HG02588 (cell line): ENCODE measurements around the gene KIAA1549.
A peak's percentile ranks its signal among the peaks of the same experiment; 100 is the strongest.

ENCODE experiments used
- ATAC-seq: cut with Tn5 transposase; IDR thresholded peaks from one replicate; pipeline ENCODE4 v1.9.1; 2021; ENCODE audit warnings: mild to moderate bottlenecking, moderate library complexity; ENCODE audit not compliant: unreplicated experiment

Gene KIAA1549

DNA sequence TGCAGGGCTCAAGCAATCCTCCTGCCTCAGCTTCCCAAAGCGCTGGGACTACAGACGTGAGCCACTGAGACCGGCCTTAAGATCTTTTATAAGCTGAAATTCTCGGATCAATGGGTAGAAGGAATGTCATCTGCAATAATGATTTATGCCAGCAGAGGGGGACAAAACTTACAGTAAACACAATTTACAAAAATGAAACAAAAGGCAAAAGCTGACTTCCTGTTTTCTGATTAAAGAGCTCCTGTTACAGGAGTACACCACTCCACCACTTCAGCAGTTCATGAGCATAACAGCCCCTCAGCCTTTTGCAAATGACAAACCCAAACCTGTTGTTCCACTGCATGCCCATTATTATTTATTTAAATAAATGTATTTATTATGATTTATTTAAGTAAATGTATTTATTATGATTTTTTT, 94.7 kb downstream of the KIAA1549 start:
- peak; percentile 70 for ATAC-seq

DNA sequence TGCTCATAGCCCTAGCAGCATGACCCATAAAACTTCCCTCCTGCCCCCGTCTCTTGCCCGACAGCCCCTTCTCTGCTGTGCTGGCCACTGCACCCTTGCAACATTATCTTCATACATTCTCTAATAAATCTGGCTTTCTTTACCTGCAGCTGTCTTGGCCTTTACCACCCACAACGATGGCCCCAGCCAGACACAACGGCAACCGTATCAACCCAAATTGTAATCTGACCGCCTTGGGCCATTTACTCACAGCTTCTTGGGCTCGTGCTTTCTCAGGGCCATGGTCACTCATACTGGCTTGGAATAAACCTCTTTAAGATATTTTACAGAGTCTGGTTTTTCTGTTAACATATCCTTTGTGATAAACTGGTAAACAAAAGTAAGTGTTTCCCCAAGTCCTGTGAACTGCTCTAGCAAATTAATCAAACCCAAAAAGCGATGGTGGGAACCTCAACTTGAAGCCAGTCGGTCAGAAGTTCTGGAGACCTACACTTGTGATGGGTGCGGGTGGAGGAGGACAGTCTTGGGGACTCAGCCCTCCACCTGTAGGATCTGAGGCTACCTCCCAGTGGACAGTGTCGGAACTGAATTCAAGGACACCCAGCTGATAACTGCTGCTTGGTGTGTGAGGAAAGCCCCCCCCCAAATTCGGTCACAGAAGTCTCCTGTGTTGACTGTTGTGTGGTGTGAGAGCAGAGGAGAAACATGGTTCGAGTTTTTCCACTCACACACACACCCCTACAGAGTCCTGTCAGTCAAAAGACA, 95.6 kb downstream of the KIAA1549 start:
- ATAC-seq: no peak

DNA sequence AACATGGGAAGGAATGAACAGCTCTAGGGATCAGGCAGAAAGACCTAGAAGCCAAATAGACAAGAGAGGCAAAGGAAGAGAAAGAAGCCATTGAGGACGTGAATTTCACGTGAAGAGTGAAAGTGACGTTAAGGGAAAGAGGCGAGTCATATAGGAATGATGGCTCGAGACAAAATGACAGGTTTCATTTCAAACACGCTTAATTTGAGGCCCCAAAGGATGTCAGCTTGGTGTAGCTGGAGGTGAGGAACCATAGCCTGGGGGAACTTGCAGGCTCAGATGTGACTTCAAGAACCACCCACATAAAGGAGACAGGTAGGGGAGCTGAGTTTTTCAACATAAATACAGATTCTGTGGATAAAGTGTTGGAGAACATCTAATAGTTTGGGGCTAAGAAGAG, 98.9 kb downstream of the KIAA1549 start:
- ATAC-seq: no peak

- no peak for ATAC-seq
Observed at GRCh38 chr7:138881579-138882188, 99.5 kb downstream of the KIAA1549 start.

GRCh38 chr7:138880881-138881578, 100.2 kb downstream of the KIAA1549 start:
- no peak for ATAC-seq

DNA sequence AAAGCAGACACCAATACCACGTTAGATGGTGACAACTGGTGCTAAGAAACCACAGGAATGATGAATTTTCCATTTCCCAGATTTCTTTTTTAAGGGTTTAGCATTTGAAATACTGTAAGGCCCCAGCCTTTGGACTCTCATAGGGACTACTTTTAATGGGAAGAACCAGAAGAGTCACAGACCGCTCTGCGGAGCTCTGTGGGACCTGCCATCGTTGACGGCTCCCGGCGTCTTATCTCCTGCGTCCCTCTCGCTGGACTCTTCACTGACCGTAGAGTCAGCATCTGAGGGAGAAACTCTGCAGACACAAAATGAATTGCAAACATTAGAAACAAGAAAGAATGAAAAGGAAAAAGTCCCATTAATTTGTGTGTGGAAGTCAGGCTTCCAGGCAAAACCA, 101.8 kb downstream of the KIAA1549 start:
- no peak for ATAC-seq

DNA sequence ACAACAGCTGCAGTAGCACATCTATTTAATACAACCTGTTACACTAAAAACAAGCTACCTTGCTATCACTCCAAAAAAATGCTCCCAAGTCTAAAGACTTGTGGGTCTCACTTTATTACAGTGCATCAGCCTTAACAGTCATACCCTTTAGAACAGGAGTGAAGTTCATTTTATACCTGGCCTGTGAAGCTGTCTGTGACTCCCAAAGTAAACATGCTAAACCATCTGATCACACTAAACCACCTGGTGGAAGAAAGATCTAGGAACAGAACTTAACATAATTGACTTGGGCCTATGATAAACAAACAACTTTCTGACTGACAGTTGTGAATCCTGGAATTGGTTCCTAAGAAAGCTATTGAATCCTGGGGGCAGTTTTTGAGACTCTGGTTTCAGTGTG, 102.3 kb downstream of the KIAA1549 start:
- ATAC-seq: no peak

- ATAC-seq: no peak
Observed at GRCh38 chr7:138878051-138878450, 103.1 kb downstream of the KIAA1549 start.

GRCh38 chr7:138876326-138876725, 104.9 kb downstream of the KIAA1549 start:
- ATAC-seq: no peak

GRCh38 chr7:138875794-138876193, 105.4 kb downstream of the KIAA1549 start:
- ATAC-seq: no peak

DNA sequence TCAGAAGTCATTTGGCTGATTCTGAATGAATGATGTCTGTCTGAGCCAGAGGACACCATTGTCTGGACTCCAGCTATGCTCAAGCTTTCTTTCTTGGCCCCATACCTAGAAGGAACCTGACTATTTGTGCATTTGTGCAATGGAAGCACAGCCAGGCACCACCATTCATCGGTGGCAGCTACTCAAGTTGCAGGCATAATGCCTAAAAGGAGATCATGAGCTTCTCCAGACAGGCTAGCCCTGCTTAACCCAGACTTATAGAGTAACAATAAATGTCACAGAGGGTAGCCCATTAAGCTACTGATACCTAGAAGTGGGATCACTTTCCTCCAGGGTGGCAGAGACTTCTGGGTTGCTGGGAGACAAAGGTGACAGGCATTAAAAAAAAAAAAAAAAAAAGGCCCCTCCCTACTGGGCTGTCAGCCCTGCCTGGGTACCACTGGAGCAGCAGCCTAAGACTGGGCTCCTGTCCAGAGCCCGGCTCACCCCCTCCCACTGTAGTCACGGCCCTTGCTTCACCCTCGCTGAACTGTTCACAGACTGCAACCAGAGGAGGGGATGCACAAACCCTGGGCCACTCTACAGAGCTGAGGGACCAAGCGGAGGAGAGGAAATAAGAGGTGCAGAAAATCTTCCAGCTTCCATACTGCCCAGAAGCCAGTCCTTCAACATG, 107.8 kb downstream of the KIAA1549 start:
- no peak for ATAC-seq

DNA sequence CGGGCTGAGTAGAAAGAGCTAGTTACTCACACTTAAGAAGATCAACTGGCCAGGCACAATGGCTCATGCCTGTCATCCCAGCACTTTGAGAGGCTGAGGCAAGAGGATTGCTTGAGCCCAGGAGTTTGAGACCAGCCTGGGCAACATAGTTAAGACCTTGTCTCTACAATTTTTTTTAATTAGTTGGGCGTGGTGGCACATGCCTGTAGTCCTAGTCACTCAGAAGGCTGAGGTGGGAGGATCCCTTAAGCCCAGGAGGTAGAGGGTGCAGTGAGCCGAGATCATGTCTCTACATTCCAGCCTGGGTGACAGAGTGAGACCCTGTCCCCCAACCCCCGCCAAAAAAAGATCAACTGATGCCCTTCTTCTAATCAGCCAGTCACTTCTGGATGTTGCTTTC, 108.6 kb downstream of the KIAA1549 start:
- no peak for ATAC-seq

GRCh38 chr7:138871814-138872090, 109.4 kb downstream of the KIAA1549 start:
- ATAC-seq: no peak

DNA sequence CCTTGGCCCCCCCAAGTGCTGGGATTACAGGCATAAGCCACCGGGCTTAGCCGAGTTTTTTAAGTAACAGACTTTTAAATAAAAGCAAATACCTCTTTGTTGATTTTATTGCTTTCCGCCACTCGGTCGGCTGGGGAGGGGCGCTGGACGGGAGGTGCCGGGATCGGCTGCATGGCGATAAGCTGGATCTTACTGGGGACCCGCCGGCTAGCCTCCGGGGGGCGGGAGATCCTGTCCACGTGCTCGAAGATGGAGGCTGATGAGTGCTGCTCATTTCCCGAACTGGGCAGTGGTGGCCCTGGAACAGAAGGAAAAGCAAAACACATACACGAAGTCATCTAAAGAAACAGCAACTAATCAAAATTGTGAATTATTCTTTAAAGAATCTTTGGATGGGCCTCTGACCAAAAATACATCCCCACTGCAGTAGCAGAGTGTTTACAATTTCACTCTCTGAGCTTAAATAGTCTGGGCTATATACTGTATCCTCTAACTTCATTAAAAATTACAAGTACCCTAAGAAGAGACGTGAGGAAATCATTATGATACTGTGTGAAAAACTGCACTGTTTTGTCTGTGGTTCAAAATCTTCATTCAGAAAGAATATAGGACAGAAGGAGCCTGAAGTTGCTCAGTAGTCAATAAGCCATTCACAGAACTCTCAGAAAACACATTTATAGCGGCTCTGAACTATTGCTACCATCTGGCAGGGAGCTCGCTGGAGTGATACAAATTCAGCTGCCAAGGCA, 110.0 kb downstream of the KIAA1549 start:
- no peak for ATAC-seq

DNA sequence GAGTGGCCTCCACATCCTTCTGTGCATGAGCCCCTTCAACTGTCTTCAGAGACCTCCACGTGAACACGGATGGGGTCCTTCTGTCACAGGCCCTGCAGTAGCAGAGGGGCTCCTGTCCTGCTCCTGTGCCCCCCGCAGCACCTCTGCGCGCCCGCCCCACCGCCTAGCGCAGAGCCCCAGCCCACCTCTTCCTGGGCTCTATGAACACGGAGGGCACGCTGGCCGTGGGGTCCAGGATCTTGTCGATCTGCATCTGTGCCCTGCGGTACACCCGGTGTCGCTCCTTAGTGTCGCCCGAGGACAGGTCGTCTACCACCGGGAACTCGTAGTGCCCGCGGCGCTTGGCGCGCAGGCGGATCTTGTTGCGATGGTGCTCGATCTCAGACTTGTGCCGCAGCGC, 111.8 kb downstream of the KIAA1549 start:
- no peak for ATAC-seq

DNA sequence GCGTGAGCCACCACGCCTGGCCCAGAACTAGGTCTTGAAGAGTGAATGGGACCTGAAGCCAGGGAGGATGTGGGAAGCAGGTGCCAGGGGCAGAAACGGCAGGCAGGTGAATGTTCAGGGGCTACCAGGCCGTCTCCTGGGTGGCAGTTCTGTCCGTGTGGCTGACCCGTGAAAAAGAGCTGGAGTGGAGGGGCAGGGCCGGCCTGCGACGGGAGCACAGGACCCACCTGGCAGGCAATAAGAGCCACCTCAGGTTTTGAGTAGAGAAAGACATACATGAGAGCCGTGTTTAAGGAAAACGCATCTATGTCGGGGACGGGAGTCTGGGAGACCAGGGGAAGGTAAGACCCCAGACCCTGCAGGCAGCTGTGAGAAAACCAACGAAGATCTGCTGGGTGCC, 112.5 kb downstream of the KIAA1549 start:
- ATAC-seq: no peak

GRCh38 chr7:138867744-138868143, 113.4 kb downstream of the KIAA1549 start:
- no peak for ATAC-seq

DNA sequence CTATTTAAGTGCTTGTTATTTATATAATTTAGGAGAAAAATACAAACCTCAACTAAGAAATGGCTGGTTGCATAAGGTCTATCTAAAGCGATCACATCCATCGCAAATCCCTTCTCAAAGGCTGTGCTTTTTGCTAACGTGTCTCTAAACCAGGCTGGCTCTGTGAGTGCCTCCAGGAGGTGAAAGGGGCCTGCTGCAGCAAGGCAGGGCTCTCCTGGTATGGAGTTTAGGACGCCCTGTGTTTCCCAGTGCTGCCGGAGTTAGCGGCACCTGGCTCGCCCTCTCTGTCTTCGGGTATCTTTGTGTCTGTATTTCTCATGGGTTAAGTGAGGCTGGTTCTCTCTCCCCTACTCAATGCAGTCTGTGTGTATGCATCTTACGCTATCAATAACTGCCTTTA, 114.8 kb downstream of the KIAA1549 start:
- ATAC-seq: no peak

DNA sequence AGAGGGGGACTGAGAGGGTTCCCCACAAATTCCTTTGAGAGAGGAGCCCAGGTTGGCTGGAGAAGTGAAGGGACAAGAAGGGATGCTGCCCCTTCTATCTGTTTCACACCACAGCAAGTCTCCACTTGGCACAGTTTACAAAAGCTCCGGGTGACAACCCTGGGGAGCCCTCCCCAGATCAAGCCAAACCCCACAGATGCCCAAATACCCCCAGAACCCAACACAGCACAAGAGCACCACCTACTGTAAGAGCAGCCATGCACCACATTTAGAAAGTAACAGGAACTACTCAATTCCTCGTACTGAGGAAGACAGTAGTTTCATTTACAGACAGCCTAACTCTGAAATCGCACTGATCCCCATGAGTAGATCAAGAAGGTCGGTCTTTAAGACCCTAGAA, 115.3 kb downstream of the KIAA1549 start:
- ATAC-seq: no peak

GRCh38 chr7:138864667-138865066, 116.5 kb downstream of the KIAA1549 start:
- ATAC-seq: no peak

DNA sequence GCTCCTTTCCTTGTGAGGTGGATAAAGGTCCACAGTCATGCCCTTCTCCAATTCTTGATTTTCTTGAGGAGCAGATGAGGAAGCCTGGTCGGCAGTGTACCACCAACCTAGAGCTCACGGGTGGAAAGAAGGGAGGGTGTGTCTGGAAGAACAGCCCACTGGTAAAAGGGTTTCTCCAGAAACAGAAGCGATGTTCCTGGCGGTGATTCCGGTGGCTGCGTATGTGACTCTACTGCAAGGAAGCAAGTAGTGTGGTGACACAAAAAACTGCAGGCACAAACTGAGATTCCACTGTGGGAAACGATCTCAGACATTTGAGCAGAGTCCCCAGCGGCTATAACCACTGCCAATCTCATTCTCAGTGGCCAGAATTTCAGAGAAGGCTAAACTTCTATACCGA, 117.3 kb downstream of the KIAA1549 start:
- ATAC-seq: no peak
